GM12875 (cell line): ENCODE measurements around the gene GNB5.

Experiments used
- H3K4me3 ChIP-seq: one replicate; pipeline ENCODE4 v1.5.1; 2011; ENCODE audit warnings: low read depth, low read length, control low read depth
- CTCF ChIP-seq: IDR thresholded peaks from 2 replicates; pipeline ENCODE4 v1.5.1; 2011; ENCODE audit warnings: low read depth, mild to moderate bottlenecking, control low read depth, inconsistent platforms, low read length, moderate library complexity, borderline replicate concordance; ENCODE audit not compliant: insufficient read depth

Gene GNB5

GRCh38 chr15:52078876-52079700 is 112.1 kb downstream of the GNB5 start:
- no peak overlapping the region for H3K4me3 ChIP-seq

GRCh38 chr15:52078197-52078875 is 112.9 kb downstream of the GNB5 start:
- H3K4me3 ChIP-seq: no peak overlapping the region
- no peak for TF ChIP-seq CTCF

More at GRCh38 chr15:52078876-52079700, 112.1 kb downstream of the GNB5 start:
- peak; percentile 85 for TF ChIP-seq CTCF

- no peak for TF ChIP-seq CTCF
- H3K4me3 ChIP-seq: no peak overlapping the region
These were observed 114.1 kb downstream of the GNB5 start for GRCh38 chr15:52076889-52077781.

GRCh38 chr15:52071570-52071969 is 119.6 kb downstream of the GNB5 start:
- TF ChIP-seq CTCF: no peak
- H3K4me3 ChIP-seq: no peak overlapping the region

GRCh38 chr15:52069559-52069958 is 121.6 kb downstream of the GNB5 start:
- no peak for TF ChIP-seq CTCF
- H3K4me3 ChIP-seq: no peak overlapping the region

- no peak overlapping the region for H3K4me3 ChIP-seq
- no peak for TF ChIP-seq CTCF
These were observed 123.1 kb downstream of the GNB5 start for GRCh38 chr15:52068004-52068615.
